ENCODE results near the gene ZNF197.
"Not testable (repeated sequence)": the region's sequence is repeated elsewhere in the genome, so short reads cannot be mapped to it uniquely, and the experiment has no call there.

Gene ZNF197

GRCh38 chr3:44666346-44666745, 41.5 kb downstream of the ZNF197 start:
- DNase-seq = no peak

- DNase-seq = no peak
These were observed 44.9 kb downstream of the ZNF197 start for GRCh38 chr3:44669760-44670159.

GRCh38 chr3:44673466-44673865, 48.6 kb downstream of the ZNF197 start:
- not testable (repeated sequence) for DNase-seq

GRCh38 chr3:44674211-44674610, 49.4 kb downstream of the ZNF197 start:
- DNase-seq = no peak

- no peak for DNase-seq
These were observed 53.8 kb downstream of the ZNF197 start for GRCh38 chr3:44678480-44679116.

GRCh38 chr3:44680921-44681455, 56.2 kb downstream of the ZNF197 start:
- DNase-seq = no peak

GRCh38 chr3:44682182-44682896, 57.5 kb downstream of the ZNF197 start:
- no peak for DNase-seq

- peak; percentile 63 to 73 for DNase-seq
These were observed 60.4 kb downstream of the ZNF197 start for GRCh38 chr3:44685128-44685800.

GRCh38 chr3:44687898-44688297, 63.1 kb downstream of the ZNF197 start:
- DNase-seq = no peak

All from activated T-cell treated with anti-CD3 and anti-CD28 coated beads, Interleukin-2, amount 50 U/mL, for 48 hours (primary cell).